Peyer's patch (tissue), 4 donors: Measurements from ENCODE around the gene NOD1. TPM values are rescaled to one million over a fixed set of nuclear protein-coding genes. Genes with fewer than 3 reads are reported as not detected.
"Not testable (repeated sequence)": the region's sequence is repeated elsewhere in the genome, so short reads cannot be mapped to it uniquely, and the experiment has no call there.

Source experiments
- DNase-seq, 3 donors: peaks; one replicate each; pipeline ENCODE4 v3.0.0-alpha.2; 2017 to 2019
- H3K27ac ChIP-seq, 4 donors: fragments of 200-600 bp; sonication (generic); one replicate each; pipeline ENCODE4 v1.5.1; 2016 to 2019
- H3K27me3 ChIP-seq, 2 donors: fragments of 200-600 bp; sonication (generic); one replicate each; pipeline ENCODE4 v1.5.1; 2019
- H3K36me3 ChIP-seq, 3 donors: fragments of 200-600 bp; sonication (generic); one replicate each; pipeline ENCODE4 v1.5.1; 2016 to 2019
- H3K4me1 ChIP-seq, 4 donors: fragments of 200-600 bp; sonication (generic); one replicate each; pipeline ENCODE4 v1.5.1; 2016 to 2019
- H3K4me3 ChIP-seq, 4 donors: fragments of 200-600 bp; sonication (generic); 1 replicate in 3 of 4; 2 replicates in 1 of 4; pipeline ENCODE4 v1.5.1; 2016 to 2019; ENCODE audit warnings: mild to moderate bottlenecking in 1 of 4
- H3K9me3 ChIP-seq, 4 donors: fragments of 200-600 bp; sonication (generic); one replicate each; pipeline ENCODE4 v1.5.1; 2016 to 2019; ENCODE audit warnings: mild to moderate bottlenecking in 1 of 4
- POLR2A ChIP-seq, 2 donors: fragments of 450-650 bp; IDR thresholded peaks; one replicate each; pipeline ENCODE4 v1.5.1; 2017; ENCODE audit warnings: antibody characterized with exemption in 2 of 2, mild to moderate bottlenecking in 2 of 2, moderate library complexity in 2 of 2
- total RNA-seq, 4 donors: library from RNA; depleted of rRNA; stranded (reverse); fragments of >200 nt; gene quantifications; one replicate each; pipeline ENCODE4 v1.1.0, GENCODE V29; 2016
- TF ChIP-seq, protein P1 (sequence below), 6 experiments: fragments of 450-650 bp in 4 of 6; fragments of 200-600 bp in 2 of 6; sonication (generic) in 1 of 6; IDR thresholded peaks; one replicate each; pipeline ENCODE4 v1.5.1; 2017 to 2019; ENCODE audit warnings: antibody characterized with exemption in 6 of 6, mild to moderate bottlenecking in 3 of 6, moderate library complexity in 1 of 6

NOD1 gene
- total RNA-seq, 4 donors from 2014 or later = 4.0 to 29.7 (median 21.0) TPM

DNA sequence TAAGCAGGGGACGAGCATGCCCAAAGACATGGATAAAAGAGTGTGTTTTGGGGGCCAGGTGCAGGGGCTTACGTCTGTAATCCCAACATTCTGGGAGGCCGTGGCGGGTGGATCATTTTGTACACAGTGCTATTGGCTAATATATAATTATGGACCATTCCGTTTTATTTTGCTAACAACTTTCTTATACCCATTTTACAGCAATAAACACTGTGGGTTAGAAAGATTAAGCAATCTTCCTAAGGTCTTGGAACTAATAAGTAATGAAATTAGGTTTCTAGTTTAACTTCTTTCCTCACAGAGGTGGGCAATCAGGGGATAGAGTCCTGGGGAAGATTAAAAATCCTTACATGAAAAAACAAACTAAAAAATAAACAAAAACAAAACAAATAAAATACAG, 22.7 kb upstream of the NOD1 start:
- Histone ChIP-seq H3K27ac (no peak overlapping the region), H3K36me3 (no peaks in the 10 kb centered on the region), H3K4me1 (peaks cover 0 to 13% (median 3%) of the 10 kb centered on the region in 4 donors), H3K27me3 (no peaks in the 10 kb centered on the region), H3K9me3 (no peaks in the 10 kb centered on the region), H3K4me3 (no peak overlapping the region)
- TF ChIP-seq, protein P1, sequence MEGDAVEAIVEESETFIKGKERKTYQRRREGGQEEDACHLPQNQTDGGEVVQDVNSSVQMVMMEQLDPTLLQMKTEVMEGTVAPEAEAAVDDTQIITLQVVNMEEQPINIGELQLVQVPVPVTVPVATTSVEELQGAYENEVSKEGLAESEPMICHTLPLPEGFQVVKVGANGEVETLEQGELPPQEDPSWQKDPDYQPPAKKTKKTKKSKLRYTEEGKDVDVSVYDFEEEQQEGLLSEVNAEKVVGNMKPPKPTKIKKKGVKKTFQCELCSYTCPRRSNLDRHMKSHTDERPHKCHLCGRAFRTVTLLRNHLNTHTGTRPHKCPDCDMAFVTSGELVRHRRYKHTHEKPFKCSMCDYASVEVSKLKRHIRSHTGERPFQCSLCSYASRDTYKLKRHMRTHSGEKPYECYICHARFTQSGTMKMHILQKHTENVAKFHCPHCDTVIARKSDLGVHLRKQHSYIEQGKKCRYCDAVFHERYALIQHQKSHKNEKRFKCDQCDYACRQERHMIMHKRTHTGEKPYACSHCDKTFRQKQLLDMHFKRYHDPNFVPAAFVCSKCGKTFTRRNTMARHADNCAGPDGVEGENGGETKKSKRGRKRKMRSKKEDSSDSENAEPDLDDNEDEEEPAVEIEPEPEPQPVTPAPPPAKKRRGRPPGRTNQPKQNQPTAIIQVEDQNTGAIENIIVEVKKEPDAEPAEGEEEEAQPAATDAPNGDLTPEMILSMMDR (IDR thresholded peaks at IDR 0.05) = no peak
- no peak for TF ChIP-seq POLR2A (IDR thresholded peaks at IDR 0.05)
- DNase-seq = no peak

DNA sequence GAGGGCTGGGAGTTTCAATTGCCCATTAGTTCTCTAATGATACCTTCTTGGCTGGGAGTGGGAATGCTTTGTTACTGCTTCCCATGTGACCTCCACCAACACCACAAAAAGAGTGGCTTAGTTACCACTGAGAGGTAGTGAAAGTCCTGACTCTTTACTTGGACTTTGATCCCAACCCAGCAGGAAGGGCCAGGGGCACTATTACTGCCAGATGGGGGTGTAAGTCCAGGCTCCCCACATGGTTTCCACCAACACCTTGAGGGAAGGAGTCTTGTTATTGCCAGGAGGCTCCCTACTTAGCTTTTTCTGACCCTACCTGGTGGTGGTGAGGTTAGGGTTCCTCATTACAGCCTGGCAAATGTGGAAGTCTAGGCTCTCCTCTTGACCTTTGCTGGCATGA, 14.6 kb upstream of the NOD1 start:
- TF ChIP-seq POLR2A (IDR thresholded peaks at IDR 0.05) = no peak
- TF ChIP-seq, protein P1 (IDR thresholded peaks at IDR 0.05) = no peak
- DNase-seq = no peak

DNA sequence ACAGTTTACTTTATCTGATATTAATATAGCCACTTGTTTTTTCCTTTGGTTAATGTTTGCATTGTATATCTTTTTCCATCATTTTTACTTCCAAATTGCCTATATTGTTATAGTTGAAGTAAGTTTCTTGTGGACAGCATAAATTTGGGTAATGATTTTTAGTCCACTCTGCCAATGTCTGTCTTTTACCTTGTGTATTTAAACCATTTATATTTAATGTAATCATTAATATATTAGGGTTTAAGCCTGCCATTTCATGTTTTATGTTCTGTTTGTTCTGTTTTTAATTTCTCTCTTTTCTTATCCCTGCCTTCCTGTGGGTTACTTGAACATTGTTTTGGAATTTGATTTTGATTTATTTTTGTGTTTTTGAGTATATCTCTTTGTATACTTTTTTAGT, 12.8 kb upstream of the NOD1 start:
- H3K9me3 ChIP-seq = peaks cover 0 to 4% (median 0%) of the 10 kb centered on the region in 4 donors
- TF ChIP-seq POLR2A (IDR thresholded peaks at IDR 0.05) = no peak
- TF ChIP-seq, protein P1 (IDR thresholded peaks at IDR 0.05) = no peak
- no peaks in the 10 kb centered on the region for H3K27me3 ChIP-seq
- no peaks in the 10 kb centered on the region for H3K4me1 ChIP-seq
- H3K36me3 ChIP-seq = no peaks in the 10 kb centered on the region
- H3K27ac ChIP-seq = no peak overlapping the region
- DNase-seq = no peak
- no peak overlapping the region for H3K4me3 ChIP-seq

More for the DNA sequence above, 14.6 kb upstream of the NOD1 start:
- no peaks in the 10 kb centered on the region for H3K36me3 ChIP-seq
- no peaks in the 10 kb centered on the region for H3K27me3 ChIP-seq
- no peak overlapping the region for H3K27ac ChIP-seq
- H3K4me3 ChIP-seq = no peak overlapping the region
- no peaks in the 10 kb centered on the region for H3K4me1 ChIP-seq
- H3K9me3 ChIP-seq = peaks cover 0 to 4% (median 0%) of the 10 kb centered on the region in 4 donors

DNA sequence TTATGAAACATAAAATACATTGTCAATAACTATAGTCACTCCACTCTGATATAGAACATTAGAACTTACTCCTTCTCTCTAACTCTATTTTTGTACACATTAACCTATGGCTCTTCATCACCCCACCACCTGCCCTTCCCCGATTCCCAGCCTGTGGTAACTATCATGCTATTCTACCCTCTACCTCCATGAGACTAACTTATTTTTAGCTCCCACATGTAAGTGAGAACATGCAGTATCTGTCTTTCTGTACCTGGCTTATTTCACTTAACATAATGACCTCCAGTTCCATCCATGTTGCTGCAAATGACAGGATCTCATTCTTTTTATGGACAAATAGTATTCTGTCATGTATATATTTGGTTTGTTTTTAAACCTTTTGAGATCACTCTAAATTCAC, 8.8 kb upstream of the NOD1 start:
- no peak overlapping the region for H3K27ac ChIP-seq
- TF ChIP-seq, protein P1 (IDR thresholded peaks at IDR 0.05) = no peak
- no peak for TF ChIP-seq POLR2A (IDR thresholded peaks at IDR 0.05)
- H3K4me3 ChIP-seq = no peak overlapping the region
- H3K9me3 ChIP-seq = peaks cover 0 to 4% (median 0%) of the 10 kb centered on the region in 4 donors
- DNase-seq = no peak
- no peaks in the 10 kb centered on the region for H3K36me3 ChIP-seq
- no peaks in the 10 kb centered on the region for H3K27me3 ChIP-seq
- H3K4me1 ChIP-seq = no peaks in the 10 kb centered on the region

DNA sequence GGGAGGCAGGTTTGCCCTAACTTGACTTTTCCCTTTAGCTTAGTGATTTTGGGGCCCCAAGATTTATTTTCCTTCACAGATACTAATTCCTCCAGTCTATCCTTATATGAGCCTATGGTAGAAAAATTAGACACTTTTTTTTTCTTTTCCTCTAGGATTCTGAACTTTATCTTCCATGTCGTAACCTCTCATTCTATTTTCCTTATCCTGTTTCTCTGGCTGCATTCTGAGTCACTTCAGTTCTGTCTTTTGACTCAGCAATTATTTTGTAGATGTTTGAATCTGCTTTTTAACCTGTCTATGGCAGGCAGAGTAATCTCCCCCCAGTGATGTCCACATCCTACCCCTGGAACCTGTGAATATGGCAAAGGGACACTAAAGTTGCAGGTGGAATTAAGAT, 7.1 kb upstream of the NOD1 start:
- Histone ChIP-seq H3K27me3 (no peaks in the 10 kb centered on the region), H3K9me3 (no peaks in the 10 kb centered on the region), H3K4me3 (no peak overlapping the region), H3K27ac (no peak overlapping the region), H3K36me3 (no peaks in the 10 kb centered on the region), H3K4me1 (no peaks in the 10 kb centered on the region)
- no peak for DNase-seq
- TF ChIP-seq, protein P1 (IDR thresholded peaks at IDR 0.05) = no peak
- TF ChIP-seq POLR2A (IDR thresholded peaks at IDR 0.05) = no peak

DNA sequence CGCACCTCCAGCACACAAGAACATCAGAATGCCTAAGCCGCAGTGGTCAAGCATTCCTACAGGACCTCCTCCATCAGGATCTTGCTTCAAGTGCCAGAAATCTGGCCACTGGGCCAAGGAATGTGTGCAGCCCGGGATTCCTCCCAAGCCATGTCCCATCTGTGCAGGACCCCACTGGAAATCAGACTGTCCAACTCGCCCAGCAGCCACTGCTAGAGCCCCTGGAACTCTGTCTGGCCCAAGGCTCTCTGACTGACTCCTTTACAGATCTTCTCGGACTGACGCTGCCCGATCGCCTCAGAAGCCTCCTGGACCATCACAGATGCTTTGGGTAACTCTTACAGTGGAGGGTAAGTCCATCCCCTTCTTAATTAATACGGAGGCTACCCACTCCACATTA, 2.8 kb upstream of the NOD1 start:
- not testable (repeated sequence) for H3K4me3 ChIP-seq, H3K9me3 ChIP-seq, H3K27ac ChIP-seq, H3K27me3 ChIP-seq, H3K36me3 ChIP-seq, DNase-seq
- H3K4me1 ChIP-seq = peaks cover 0 to 22% (median 6%) of the 10 kb centered on the region in 4 donors
